PFSK-1 (cell line): ENCODE results near the gene YTHDF1.

Source experiments
- FOXP2 ChIP-seq: optimal IDR thresholded peaks from 2 replicates; pipeline ENCODE3; 2011; ENCODE audit warnings: borderline replicate concordance, control low read depth, inconsistent platforms; ENCODE audit not compliant: insufficient read depth; ENCODE audit errors: extremely low read length, extremely low read depth
- POLR2AphosphoS5 ChIP-seq: IDR thresholded peaks from 2 replicates; pipeline ENCODE4 v1.6.1; 2012; ENCODE audit warnings: low read depth, mild to moderate bottlenecking, control low read depth, low read length, moderate library complexity
- SIN3A ChIP-seq: IDR thresholded peaks from 2 replicates; pipeline ENCODE4 v1.6.1; 2012; ENCODE audit warnings: mild to moderate bottlenecking, low read length, moderate library complexity, borderline replicate concordance; ENCODE audit not compliant: insufficient read depth
- TAF1 ChIP-seq: IDR thresholded peaks from 2 replicates; pipeline ENCODE4 v1.6.1; 2012; ENCODE audit warnings: low read length, control low read depth, borderline replicate concordance; ENCODE audit not compliant: insufficient read depth
- TF ChIP-seq, protein P1 (sequence below), 2 experiments: IDR thresholded peaks; 2 replicates each; pipeline versions ENCODE4 v1.6.1 to v1.8.0; 2011 to 2012; ENCODE audit warnings: low read depth in 2 of 2, low read length in 2 of 2, control low read depth in 1 of 2, inconsistent platforms in 1 of 2, mild to moderate bottlenecking in 1 of 2, moderate library complexity in 1 of 2; ENCODE audit not compliant: insufficient read depth in 1 of 2

The YTHDF1 gene

GRCh38 chr20:63243604-63244247 is 27.8 kb upstream of the YTHDF1 start:
- TF ChIP-seq SIN3A = no peak
- no peak for TF ChIP-seq TAF1
- TF ChIP-seq, protein P1, sequence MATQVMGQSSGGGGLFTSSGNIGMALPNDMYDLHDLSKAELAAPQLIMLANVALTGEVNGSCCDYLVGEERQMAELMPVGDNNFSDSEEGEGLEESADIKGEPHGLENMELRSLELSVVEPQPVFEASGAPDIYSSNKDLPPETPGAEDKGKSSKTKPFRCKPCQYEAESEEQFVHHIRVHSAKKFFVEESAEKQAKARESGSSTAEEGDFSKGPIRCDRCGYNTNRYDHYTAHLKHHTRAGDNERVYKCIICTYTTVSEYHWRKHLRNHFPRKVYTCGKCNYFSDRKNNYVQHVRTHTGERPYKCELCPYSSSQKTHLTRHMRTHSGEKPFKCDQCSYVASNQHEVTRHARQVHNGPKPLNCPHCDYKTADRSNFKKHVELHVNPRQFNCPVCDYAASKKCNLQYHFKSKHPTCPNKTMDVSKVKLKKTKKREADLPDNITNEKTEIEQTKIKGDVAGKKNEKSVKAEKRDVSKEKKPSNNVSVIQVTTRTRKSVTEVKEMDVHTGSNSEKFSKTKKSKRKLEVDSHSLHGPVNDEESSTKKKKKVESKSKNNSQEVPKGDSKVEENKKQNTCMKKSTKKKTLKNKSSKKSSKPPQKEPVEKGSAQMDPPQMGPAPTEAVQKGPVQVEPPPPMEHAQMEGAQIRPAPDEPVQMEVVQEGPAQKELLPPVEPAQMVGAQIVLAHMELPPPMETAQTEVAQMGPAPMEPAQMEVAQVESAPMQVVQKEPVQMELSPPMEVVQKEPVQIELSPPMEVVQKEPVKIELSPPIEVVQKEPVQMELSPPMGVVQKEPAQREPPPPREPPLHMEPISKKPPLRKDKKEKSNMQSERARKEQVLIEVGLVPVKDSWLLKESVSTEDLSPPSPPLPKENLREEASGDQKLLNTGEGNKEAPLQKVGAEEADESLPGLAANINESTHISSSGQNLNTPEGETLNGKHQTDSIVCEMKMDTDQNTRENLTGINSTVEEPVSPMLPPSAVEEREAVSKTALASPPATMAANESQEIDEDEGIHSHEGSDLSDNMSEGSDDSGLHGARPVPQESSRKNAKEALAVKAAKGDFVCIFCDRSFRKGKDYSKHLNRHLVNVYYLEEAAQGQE (IDR thresholded peaks at IDR 0.05; ENCODE audit: insufficient read depth in 1 of 2, low read depth in 2 of 2, low read length in 2 of 2) = no peak
- no peak for TF ChIP-seq FOXP2
- no peak for TF ChIP-seq POLR2AphosphoS5

DNA sequence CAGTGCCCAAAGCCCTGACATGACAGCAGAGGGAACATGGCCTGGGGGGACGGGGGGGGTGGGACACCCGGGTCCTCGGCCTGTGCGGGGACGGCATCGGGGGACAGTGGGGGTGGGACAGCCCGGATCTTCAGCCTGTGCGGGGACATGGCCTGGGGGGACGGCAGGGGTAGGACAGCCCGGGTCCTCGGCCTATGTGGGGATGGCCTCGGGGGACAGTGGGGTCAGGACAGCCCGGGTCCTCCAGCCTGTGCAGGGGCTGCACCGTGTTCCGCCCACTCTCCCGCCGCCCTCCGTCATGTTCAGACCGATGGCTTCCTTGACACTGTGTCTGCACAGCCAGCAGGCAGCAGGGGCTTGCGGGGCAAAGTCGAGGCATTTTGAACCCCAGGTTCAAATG is 26.8 kb upstream of the YTHDF1 start:
- TF ChIP-seq TAF1 = no peak
- TF ChIP-seq SIN3A = no peak
- no peak for TF ChIP-seq POLR2AphosphoS5
- TF ChIP-seq FOXP2 = no peak
- TF ChIP-seq, protein P1 (IDR thresholded peaks at IDR 0.05; ENCODE audit: insufficient read depth in 1 of 2, low read depth in 2 of 2, low read length in 2 of 2) = no peak

- no peak for TF ChIP-seq FOXP2
- TF ChIP-seq POLR2AphosphoS5 = no peak
- no peak for TF ChIP-seq SIN3A
- TF ChIP-seq TAF1 = no peak
- TF ChIP-seq, protein P1 (IDR thresholded peaks at IDR 0.05; ENCODE audit: insufficient read depth in 1 of 2, low read depth in 2 of 2, low read length in 2 of 2) = no peak
These were observed 25.3 kb upstream of the YTHDF1 start for GRCh38 chr20:63241272-63241671.

- TF ChIP-seq FOXP2 = no peak
These were observed 24.1 kb upstream of the YTHDF1 start for GRCh38 chr20:63240004-63240403.

GRCh38 chr20:63239431-63239830 is 23.5 kb upstream of the YTHDF1 start:
- TF ChIP-seq POLR2AphosphoS5 (no peak), FOXP2 (no peak), SIN3A (no peak), TAF1 (no peak)
- TF ChIP-seq, protein P1 (IDR thresholded peaks at IDR 0.05; ENCODE audit: insufficient read depth in 1 of 2, low read depth in 2 of 2, low read length in 2 of 2) = no peak
